ENCODE measurements around the gene ACTL7B.

- no peak for TF ChIP-seq CTCF (IDR thresholded peaks at IDR 0.05)
- TF ChIP-seq POLR2A (IDR thresholded peaks at IDR 0.05), result no peak
These were observed 24.1 kb downstream of the ACTL7B start for GRCh38 chr9:108831496-108832178.

All from breast epithelium (tissue), 3 donors.